Measurements from ENCODE around the gene PCDHGB5. TPM values are rescaled to one million over a fixed set of nuclear protein-coding genes. Genes with fewer than 3 reads are reported as not detected.

Gene PCDHGB5
- total and polyA plus RNA-seq, 2 donors (not counting 3 experiments of a cell fraction or from before 2014, with no cell fraction given), result 10.1 to 14.4 TPM

- H3K4me2 ChIP-seq (ENCODE audit: insufficient read depth, low read length), result no peak overlapping the region
- no peaks in the 10 kb centered on the region for H3K9me3 ChIP-seq (replicated peaks; ENCODE audit: control insufficient read depth, insufficient read depth, low read length)
- no peak for TF ChIP-seq MYC (IDR thresholded peaks at IDR 0.05; ENCODE audit: low read depth, low read length)
- TF ChIP-seq POLR2A (IDR thresholded peaks at IDR 0.05; ENCODE audit: low read depth, low read length), result no peak
- TF ChIP-seq, protein P1, sequence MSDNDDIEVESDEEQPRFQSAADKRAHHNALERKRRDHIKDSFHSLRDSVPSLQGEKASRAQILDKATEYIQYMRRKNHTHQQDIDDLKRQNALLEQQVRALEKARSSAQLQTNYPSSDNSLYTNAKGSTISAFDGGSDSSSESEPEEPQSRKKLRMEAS (IDR thresholded peaks at IDR 0.05; ENCODE audit: insufficient read depth, insufficient read length), result no peak
- TF ChIP-seq EZH2 (IDR thresholded peaks at IDR 0.05; ENCODE audit: borderline replicate concordance, low read depth, low read length, severe bottlenecking), result no peak
- TF ChIP-seq, protein P2, sequence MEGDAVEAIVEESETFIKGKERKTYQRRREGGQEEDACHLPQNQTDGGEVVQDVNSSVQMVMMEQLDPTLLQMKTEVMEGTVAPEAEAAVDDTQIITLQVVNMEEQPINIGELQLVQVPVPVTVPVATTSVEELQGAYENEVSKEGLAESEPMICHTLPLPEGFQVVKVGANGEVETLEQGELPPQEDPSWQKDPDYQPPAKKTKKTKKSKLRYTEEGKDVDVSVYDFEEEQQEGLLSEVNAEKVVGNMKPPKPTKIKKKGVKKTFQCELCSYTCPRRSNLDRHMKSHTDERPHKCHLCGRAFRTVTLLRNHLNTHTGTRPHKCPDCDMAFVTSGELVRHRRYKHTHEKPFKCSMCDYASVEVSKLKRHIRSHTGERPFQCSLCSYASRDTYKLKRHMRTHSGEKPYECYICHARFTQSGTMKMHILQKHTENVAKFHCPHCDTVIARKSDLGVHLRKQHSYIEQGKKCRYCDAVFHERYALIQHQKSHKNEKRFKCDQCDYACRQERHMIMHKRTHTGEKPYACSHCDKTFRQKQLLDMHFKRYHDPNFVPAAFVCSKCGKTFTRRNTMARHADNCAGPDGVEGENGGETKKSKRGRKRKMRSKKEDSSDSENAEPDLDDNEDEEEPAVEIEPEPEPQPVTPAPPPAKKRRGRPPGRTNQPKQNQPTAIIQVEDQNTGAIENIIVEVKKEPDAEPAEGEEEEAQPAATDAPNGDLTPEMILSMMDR (IDR thresholded peaks at IDR 0.05; ENCODE audit: extremely low read depth in 1 of 2, insufficient read depth in 1 of 2, low read depth in 1 of 2, low read length in 2 of 2), result no peak
- no peak for TF ChIP-seq GATA2 (IDR thresholded peaks at IDR 0.05; ENCODE audit: insufficient read depth, insufficient read length, low read depth, low read length)
- TF ChIP-seq POLR2AphosphoS5 (IDR thresholded peaks at IDR 0.05; ENCODE audit: insufficient read depth, low read depth, low read length), result no peak
- no peak for TF ChIP-seq JUN (IDR thresholded peaks at IDR 0.05; ENCODE audit: borderline replicate concordance, insufficient read depth, insufficient read length, low read depth)
- TF ChIP-seq FOS (IDR thresholded peaks at IDR 0.05; ENCODE audit: borderline replicate concordance, insufficient read depth, low read length), result no peak
- no peaks in the 10 kb centered on the region for H3K36me3 ChIP-seq (ENCODE audit: control insufficient read depth in 2 of 2, extremely low read depth in 1 of 2, insufficient read depth in 2 of 2, low read length in 2 of 2)
- no peaks in the 10 kb centered on the region for H3K79me2 ChIP-seq (ENCODE audit: control insufficient read depth, insufficient read depth, low read length)
- ChIA-PET POLR2A (no interaction called here), CTCF (interaction anchor here (1.0 to 3.5 kb wide), 10 partner anchors 9 to 192 kb away, joined by 3 to 57 read pairs (median 10); partner anchors contain the start of genes PCDHB14, PCDHGA10, PCDHGA11 and PCDHGA4)
- intact Hi-C loops (cut with micrococcal nuclease), result loop anchor here (5.0 kb wide), 1 partner anchor 50 kb away; the partner anchor contains the start of gene PCDHGA11
- H3K9me1 ChIP-seq (replicated peaks; ENCODE audit: control insufficient read depth, extremely low read depth, insufficient read depth, low read length), result no peaks in the 10 kb centered on the region
- H3K9ac ChIP-seq (replicated peaks; ENCODE audit: extremely low read depth, insufficient read depth, low read length), result no peak overlapping the region
- H3K27ac ChIP-seq (ENCODE audit: insufficient read depth, low read depth, low read length), result no peak overlapping the region
- DNase-seq (ENCODE audit: low read depth, low spot score) (no peak), FAIRE-seq (no peak)
- H3K27me3 ChIP-seq (ENCODE audit: control insufficient read depth in 2 of 2, insufficient read depth in 2 of 2, low read length in 2 of 2), result peaks cover 32 to 82% of the 10 kb centered on the region in 2 experiments
- H2AFZ ChIP-seq (ENCODE audit: low read depth, low read length), result no peak overlapping the region
- H3K4me3 ChIP-seq (replicated peaks in 1 of 3; ENCODE audit: insufficient read depth in 1 of 3, low read depth in 1 of 3, low read length in 3 of 3), result no peak overlapping the region
- BruUV-seq (replicated peaks), result no TSS peak
- no peaks in the 10 kb centered on the region for H4K20me1 ChIP-seq (replicated peaks; ENCODE audit: control insufficient read depth, extremely low read depth, insufficient read depth, low read length)
- dilution Hi-C loops (cut with MboI; ENCODE audit: extremely low pct_ligation_motif_present, low sequenced_read_pairs), result no loop called here
- H3K4me1 ChIP-seq (ENCODE audit: control insufficient read depth, extremely low read depth, insufficient read depth, low read length), result no peaks in the 10 kb centered on the region
Measured at GRCh38 chr5:141371572-141372475, 25.9 kb upstream of the PCDHGB5 start.
